C4-2B (cell line): ENCODE results near the gene MYF6.

Experiments
- CTCF ChIP-seq: fragments of 450-650 bp; conservative IDR thresholded peaks from 2 replicates; pipeline ENCODE4 v1.5.1; 2017; ENCODE audit warnings: mild to moderate bottlenecking
- ZFX ChIP-seq: fragments of 450-650 bp; IDR thresholded peaks from 2 replicates; pipeline ENCODE4 v1.6.1; 2017

- no peak for TF ChIP-seq ZFX
- TF ChIP-seq CTCF, result no peak
Measured at GRCh38 chr12:80659512-80660063, 47.8 kb upstream of the MYF6 start.
